Adipocyte (in vitro differentiated cells): Measurements from ENCODE around the gene LEAP2.

Experiments used
- DNase-seq: peaks from one replicate; pipeline ENCODE4 v3.0.0-alpha.2; 2015; ENCODE audit warnings: low read depth
- H3K27me3 ChIP-seq: replicated peaks from 2 replicates; pipeline ENCODE4 v1.7.0; 2013; ENCODE audit warnings: mild to moderate bottlenecking, low read length, moderate library complexity; ENCODE audit not compliant: control insufficient read depth, insufficient read depth
- H3K36me3 ChIP-seq: 2 replicates; pipeline ENCODE4 v1.7.0; 2013; ENCODE audit warnings: low read length, mild to moderate bottlenecking, moderate library complexity; ENCODE audit not compliant: control insufficient read depth, insufficient read depth, severe bottlenecking
- H3K4me1 ChIP-seq: 2 replicates; pipeline ENCODE4 v1.7.0; 2013; ENCODE audit warnings: mild to moderate bottlenecking, low read length, moderate library complexity; ENCODE audit not compliant: control insufficient read depth, insufficient read depth
- H3K4me3 ChIP-seq: 2 replicates; pipeline ENCODE4 v1.7.0; 2013; ENCODE audit warnings: mild to moderate bottlenecking, low read length, moderate library complexity
- H3K9ac ChIP-seq: 2 replicates; pipeline ENCODE4 v1.7.0; 2013; ENCODE audit warnings: mild to moderate bottlenecking, low read length, moderate library complexity
- H3K9me3 ChIP-seq: 2 replicates; pipeline ENCODE4 v1.7.0; 2013; ENCODE audit warnings: mild to moderate bottlenecking, low read length, moderate library complexity; ENCODE audit not compliant: control insufficient read depth

Gene LEAP2, protein sequence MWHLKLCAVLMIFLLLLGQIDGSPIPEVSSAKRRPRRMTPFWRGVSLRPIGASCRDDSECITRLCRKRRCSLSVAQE

DNA sequence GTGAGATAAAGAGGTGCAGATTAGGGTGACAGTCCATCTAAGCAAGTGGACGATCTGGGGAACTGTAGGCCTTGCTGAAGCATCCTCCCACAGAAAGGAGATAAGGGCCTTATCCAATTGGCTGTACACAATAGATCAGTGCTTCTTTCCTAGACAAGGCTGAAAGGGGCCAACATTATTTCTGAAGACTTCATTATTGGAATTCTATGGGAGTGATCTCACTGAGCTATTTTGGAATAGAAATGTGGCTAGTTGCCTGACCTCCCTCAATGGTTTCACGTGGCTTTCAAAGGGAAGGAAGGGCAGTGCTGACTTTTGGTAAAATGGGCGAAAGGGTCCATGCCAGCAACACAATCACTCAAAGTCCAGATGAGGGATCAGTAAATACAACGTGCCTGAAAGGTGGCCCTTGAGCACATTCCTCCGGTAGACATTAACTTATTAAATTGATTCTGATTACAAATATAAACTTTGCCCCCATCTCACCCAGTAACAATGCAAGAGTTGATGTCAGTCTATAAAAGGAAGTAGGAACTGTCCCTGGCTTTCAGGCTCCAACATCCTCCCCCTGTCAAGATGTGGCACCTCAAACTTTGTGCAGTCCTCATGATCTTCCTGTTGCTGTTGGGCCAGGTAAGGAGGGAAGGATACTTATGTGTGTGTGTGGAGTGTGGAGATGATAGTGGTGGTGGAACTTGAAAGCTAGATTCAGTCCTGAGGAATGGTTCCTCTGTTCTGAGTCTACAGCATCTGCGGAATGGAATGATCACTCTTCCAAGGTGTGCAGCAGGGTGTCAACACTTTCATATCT, at the start of gene LEAP2:
Gene LEAP2, plus strand, starts transcription at position 550 of the 811 bp plus-strand sequence. Its CDS starts 27 bp downstream, at position 577.
- H3K9me3 ChIP-seq = no peaks in the 10 kb centered on the region
- DNase-seq = no peak
- H3K4me3 ChIP-seq = no peak within 1 kb of the TSS
- peaks cover 25% of the 10 kb centered on the region for H3K4me1 ChIP-seq
- H3K27me3 ChIP-seq = no peaks in the 10 kb centered on the region
- no peak within 1 kb of the TSS for H3K9ac ChIP-seq
- peaks cover 54% of the 10 kb centered on the region for H3K36me3 ChIP-seq

DNA sequence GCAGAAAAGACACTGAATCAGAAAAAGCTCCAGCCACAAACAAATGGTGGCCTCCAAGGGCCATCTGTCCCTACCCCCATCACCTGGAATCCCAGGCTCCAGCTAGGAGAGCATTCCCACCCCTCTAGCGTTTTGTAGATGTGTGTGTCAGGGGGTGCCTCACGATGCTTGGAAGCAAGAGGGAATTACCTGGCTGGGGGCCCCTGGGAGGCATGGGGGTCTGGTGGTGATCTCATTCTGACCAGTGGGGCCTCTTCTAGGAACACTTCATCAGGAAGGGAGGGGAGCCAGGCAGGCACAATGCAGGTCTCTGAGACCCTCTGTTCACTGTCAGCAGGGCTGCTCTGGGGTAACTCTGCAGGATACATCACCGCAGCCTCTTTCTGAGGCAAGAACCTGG, 49.0 kb upstream of the LEAP2 start:
- DNase-seq = no peak
- Histone ChIP-seq H3K27me3 (no peaks in the 10 kb centered on the region), H3K36me3 (peaks cover 6% of the 10 kb centered on the region), H3K4me1 (peaks cover 5% of the 10 kb centered on the region), H3K9ac (no peak overlapping the region), H3K9me3 (no peaks in the 10 kb centered on the region), H3K4me3 (no peak overlapping the region)

DNA sequence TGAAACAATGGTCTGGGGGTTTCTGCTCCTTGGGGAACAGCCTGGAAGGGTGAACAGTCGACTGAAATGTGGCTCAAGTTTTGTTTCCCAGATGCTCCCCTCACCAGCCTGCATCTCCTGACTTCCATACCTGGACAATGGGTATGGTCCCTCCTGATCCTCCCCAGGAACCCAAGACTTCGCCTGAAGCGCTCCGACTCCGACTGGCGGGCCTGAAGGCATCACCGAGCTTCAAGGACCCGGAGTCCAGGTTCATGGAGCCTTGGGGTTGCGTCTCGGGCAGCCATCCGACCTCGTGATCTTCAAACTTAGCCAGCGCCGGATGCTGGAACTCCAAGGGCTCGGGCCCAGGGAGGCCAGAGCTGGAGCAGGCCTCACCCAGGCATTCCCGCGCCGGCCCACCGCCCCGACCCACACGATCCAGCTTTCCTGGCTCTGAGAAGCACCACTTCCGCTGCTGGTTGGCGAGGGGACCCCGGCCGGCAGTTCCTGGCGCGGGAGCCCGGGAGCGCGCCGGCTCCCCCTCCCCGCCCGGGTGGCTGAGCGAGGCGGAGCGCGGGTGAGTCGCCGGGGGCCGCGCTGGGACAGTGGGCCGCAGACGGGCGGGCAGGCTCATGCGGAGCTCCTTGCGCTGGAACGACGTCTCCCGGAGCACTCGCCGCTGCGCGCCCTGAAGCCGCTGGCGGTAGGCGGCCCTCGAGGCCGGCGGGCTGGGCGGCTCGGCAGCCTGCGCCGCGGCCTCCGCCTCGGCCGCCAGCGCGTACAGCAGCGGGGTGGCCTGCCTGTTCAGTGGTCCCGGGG, 48.2 kb upstream of the LEAP2 start:
- no peak overlapping the region for H3K4me3 ChIP-seq
- no peaks in the 10 kb centered on the region for H3K27me3 ChIP-seq
- no peak for DNase-seq

DNA sequence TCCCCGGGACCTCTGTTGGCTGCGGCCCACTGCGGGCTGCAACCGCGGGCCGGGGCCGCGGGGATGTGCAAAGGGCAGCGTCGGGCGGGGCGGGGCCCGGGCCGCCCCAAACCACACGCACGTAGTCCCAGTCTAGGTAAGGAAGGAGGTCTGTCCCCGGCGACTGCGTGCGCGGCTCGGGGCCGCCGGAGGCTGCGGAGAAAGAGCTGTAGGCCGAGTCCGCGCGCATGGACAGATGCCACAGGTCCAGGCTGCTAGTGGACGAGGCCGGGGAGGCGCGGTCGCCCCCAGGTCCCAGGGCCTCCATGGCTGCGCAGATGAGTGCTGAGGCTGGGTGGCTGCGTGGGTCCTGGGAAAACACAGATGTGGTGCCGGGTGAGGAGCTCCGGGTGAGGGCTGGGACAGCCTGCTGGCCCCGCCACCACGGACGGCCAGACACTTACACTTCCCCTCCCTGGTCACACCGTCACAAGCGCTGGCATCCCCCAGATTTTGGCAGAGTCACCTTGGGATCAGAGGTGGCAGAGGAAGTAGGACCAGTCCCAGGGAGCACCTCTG, 47.6 kb upstream of the LEAP2 start:
- no peak overlapping the region for H3K4me3 ChIP-seq
- no peak for DNase-seq

More for the DNA sequence above, 48.2 kb upstream of the LEAP2 start:
- Histone ChIP-seq H3K9me3 (no peaks in the 10 kb centered on the region), H3K9ac (no peak overlapping the region), H3K36me3 (peaks cover 6% of the 10 kb centered on the region), H3K4me1 (peaks cover 8% of the 10 kb centered on the region)

DNA sequence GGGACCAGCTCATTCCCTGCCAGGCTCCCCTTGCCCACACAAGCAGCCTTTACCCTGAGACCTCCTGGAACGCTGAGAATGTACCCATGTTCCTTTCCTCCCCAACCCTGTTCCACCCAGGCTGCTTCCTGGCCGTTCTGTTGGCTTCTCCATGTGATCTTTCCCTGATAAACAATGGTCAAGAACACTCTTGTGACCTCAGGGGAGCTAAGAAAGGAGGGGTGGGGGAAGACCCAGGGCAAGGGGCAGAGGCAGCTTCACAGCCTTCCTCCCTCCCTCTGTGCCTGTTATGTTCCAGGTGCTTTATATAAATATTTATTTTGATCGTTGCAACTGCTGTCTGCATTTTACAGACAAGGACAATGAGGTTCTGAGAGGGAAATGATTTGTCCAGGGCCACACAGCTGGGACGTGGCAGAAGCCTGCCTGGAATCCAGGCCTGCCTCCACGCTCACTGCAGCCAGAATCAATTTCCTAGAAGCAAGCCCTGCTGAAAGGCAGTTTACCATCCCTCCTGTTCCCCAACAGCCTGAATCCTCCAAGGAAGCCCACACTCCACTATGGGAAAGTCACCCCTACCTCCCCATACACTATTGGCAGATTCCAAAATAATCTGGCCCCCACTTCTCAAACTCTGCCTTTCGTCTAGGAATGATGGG, 46.9 kb upstream of the LEAP2 start:
- H3K9me3 ChIP-seq = no peaks in the 10 kb centered on the region
- H3K4me1 ChIP-seq = peaks cover 8% of the 10 kb centered on the region
- no peak overlapping the region for H3K9ac ChIP-seq
- peaks cover 6% of the 10 kb centered on the region for H3K36me3 ChIP-seq
- H3K4me3 ChIP-seq = no peak overlapping the region
- H3K27me3 ChIP-seq = no peaks in the 10 kb centered on the region
- DNase-seq = no peak

More for the DNA sequence above, 47.6 kb upstream of the LEAP2 start:
- peaks cover 8% of the 10 kb centered on the region for H3K4me1 ChIP-seq
- no peaks in the 10 kb centered on the region for H3K9me3 ChIP-seq
- peaks cover 6% of the 10 kb centered on the region for H3K36me3 ChIP-seq
- H3K9ac ChIP-seq = no peak overlapping the region
- no peaks in the 10 kb centered on the region for H3K27me3 ChIP-seq

DNA sequence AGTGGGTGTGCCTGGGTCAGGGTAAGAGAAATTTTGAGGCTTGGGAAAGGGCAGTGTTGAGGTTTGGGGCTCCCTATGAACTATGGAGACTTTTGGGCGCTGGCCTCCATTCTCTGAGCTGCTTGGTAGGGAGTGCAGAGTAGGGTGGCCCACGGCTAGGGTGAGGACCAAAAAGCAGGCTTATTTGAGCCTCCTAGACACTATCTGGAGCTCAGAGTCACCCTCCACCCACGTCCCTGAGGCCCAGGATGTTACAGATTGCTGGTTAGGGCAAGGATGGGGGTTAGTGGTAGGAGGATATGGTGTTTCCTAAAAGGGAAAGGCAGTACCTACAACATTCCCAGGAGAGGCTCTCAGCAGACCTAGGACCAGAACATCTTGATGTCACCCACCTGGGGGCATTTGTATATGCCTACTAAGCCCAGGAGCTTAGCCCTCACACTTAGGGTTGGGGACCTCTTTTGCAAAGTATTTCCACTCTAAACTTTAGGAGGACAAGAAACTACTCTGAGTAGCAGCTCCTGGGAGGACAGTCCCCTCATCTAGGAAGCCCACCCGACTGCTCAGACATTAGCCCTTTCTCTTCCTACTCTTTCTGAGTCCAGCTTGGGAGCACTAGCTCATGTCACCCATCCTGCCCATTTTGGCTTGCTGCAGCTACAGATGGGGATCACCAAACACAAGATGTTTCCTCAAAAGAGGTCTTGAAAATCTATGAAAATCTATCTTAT, 45.4 kb upstream of the LEAP2 start:
- Histone ChIP-seq H3K4me1 (peaks cover 7% of the 10 kb centered on the region), H3K9ac (no peak overlapping the region), H3K4me3 (no peak overlapping the region), H3K27me3 (no peaks in the 10 kb centered on the region), H3K9me3 (no peaks in the 10 kb centered on the region), H3K36me3 (peaks cover 6% of the 10 kb centered on the region)
- no peak for DNase-seq

DNA sequence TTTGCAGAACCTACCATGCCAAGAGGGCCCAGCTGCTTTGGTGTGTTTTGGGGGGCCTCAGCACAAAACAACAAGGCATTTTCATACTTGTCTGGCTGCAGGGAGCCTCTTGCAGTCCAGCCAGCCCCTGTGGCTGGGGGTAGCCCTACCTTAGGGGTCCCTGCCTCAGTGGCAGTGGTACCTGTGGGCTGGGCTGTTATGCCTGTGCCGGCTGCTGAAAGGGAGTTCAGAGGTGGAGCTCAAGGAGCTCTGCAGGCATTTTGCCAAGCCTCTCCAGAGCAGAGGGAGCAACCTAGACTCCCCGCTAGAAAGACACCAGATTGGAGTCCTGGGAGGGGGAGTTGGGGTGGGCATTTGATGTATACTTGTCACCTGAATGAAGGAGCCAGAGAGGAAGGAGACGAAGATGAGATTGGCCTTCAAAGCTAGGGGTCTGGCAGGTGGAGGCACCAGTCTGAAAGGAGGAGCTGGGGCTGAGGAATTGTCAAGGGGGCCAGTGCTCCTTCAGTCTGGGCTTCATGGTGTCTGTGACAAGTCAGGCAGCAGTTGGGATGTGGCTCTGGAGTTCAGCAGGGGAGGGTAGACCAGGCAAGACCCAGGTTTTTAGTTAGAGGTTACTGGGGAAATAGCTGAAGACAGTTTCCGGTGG, 44.5 kb upstream of the LEAP2 start:
- no peaks in the 10 kb centered on the region for H3K9me3 ChIP-seq
- peaks cover 7% of the 10 kb centered on the region for H3K4me1 ChIP-seq
- H3K9ac ChIP-seq = peak overlapping the region; percentile 86
- H3K4me3 ChIP-seq = no peak overlapping the region
- peaks cover 6% of the 10 kb centered on the region for H3K36me3 ChIP-seq
- H3K27me3 ChIP-seq = no peaks in the 10 kb centered on the region
- DNase-seq = no peak

DNA sequence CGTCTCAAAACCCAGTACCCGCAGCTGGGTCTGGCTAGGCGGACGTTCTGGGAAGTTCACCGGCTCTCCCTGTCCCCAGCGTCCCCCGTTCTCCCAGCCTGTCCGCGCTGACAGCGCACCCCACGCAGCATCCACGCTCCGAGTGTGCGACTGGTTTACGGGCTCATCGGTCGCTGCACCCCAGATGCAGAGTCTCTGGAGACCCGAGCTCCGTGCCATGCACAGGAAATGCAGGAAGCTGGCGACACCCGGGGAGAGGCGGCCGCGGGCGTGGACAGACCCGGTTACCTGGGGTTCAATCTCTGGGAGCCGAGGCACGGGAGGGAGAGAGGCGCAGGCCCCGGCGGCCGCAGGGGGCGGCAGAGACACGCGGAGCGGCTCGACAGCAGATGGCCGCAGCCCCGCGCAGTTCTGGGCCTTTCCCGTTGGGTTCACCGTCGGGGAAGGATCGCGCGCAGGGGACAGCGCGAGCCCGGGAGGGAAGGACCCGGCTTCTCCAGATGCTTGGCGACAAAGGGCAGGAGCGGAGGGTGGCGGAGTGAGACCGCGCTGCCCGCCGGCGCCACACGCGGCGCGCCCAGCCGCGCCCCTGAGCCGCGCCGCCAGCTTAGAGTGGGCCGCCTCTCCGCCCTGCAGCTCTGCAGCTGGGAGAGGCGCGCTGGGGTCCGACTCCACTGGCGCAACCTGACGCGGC, 43.6 kb upstream of the LEAP2 start:
- Histone ChIP-seq H3K36me3 (peaks cover 2% of the 10 kb centered on the region), H3K9me3 (no peaks in the 10 kb centered on the region), H3K9ac (peak overlapping the region; percentile 86), H3K4me3 (peak overlapping the region; percentile 86), H3K27me3 (no peaks in the 10 kb centered on the region), H3K4me1 (peaks cover 7% of the 10 kb centered on the region)
- DNase-seq = peak; percentile 91

DNA sequence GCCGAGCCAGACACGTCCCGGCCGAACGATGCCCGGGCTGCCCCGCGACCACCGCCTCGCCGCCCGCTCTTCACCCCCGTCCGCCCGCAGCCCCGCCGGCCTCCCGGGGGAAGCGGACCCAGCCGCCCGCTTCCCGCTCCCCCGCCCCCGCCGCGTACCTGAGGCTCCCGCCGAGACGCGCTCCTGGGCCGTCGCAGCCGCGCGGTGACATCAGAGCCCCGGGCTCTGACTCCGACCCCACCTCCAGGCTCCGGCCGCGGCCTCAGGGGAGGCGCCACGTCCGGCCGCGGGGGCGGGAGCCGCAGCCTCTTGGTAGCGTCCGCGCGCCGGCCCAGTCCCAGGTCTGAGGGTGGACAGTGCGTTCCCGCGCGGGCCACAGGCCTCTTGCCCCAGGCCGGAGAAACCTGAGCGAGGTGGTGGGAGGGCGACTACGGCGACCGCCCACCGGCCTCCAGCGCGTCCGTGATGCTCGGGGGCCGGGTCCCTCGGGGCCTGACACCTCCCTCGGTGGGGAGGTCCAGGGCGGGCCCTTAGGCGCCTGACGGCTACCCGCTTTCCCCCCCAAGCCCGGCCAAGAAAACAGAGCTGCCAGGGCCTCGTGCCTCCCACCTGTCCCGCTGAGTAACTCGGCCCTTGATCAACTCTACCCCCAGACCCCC, 42.9 kb upstream of the LEAP2 start, which contains the start of gene SHROOM1:
Gene SHROOM1, minus strand, starts transcription at position 212 of the 659 bp plus-strand sequence. CDS start 4,507 bp downstream, outside the sequence.
- Histone ChIP-seq H3K4me1 (peaks cover 7% of the 10 kb centered on the region), H3K9me3 (no peaks in the 10 kb centered on the region), H3K36me3 (no peaks in the 10 kb centered on the region), H3K27me3 (no peaks in the 10 kb centered on the region), H3K9ac (peak within 1 kb of the TSS; percentile 86), H3K4me3 (peak within 1 kb of the TSS; percentile 86)
- DNase-seq = peak; percentile 75
